Measurements from ENCODE around the gene DENND6B. TPM values are rescaled to one million over a fixed set of nuclear protein-coding genes. Genes with fewer than 3 reads are reported as not detected.

DENND6B gene
- total RNA-seq, 1 experiment from 2014 or later: 11.0 TPM

GRCh38 chr22:50311606-50312351 lies 15.0 kb downstream of the DENND6B start:
- no peak overlapping the region for H3K4me2 ChIP-seq (ENCODE audit: low read length)
- no peaks in the 10 kb centered on the region for H3K9me2 ChIP-seq (ENCODE audit: insufficient read depth)
- no peak for DNase-seq (ENCODE audit: low read depth, low spot score)
- peaks cover 2% of the 10 kb centered on the region; the same call in 1 of the 2 replicates for H3K79me2 ChIP-seq (ENCODE audit: insufficient read depth, low read length)
- H3K4me3 ChIP-seq (replicated peaks in 1 of 2; ENCODE audit: low read depth in 1 of 2, low read length in 2 of 2): no peak overlapping the region
- RAD21 ChIA-PET (ENCODE audit: low non-redundant PET in 1 of 2, low total read pairs in 2 of 2, uncharacterized antibody in 2 of 2, unreplicated experiment in 2 of 2): no interaction called here
- CTCF ChIA-PET: no interaction called here
- no peaks in the 10 kb centered on the region for H3K36me3 ChIP-seq (ENCODE audit: control insufficient read depth in 1 of 2, insufficient read depth in 2 of 2, low read length in 2 of 2)
- H3K27me3 ChIP-seq (ENCODE audit: insufficient read depth, low read length): no peaks in the 10 kb centered on the region
- no peaks in the 10 kb centered on the region for H4K20me1 ChIP-seq (ENCODE audit: insufficient read depth)
- H3K27ac ChIP-seq (ENCODE audit: low read depth, low read length): no peak overlapping the region
- H3K4me1 ChIP-seq (ENCODE audit: control insufficient read depth in 1 of 2, insufficient read depth in 2 of 2, low read length in 2 of 2): peaks cover 6 to 30% of the 10 kb centered on the region in 2 experiments; a peak in 3 of 4 replicates
- ATAC-seq: no peak
- no peak overlapping the region for H2AFZ ChIP-seq (ENCODE audit: low read depth, low read length, poor library complexity, severe bottlenecking)
- POLR2A ChIA-PET: no interaction called here
- no peak for TF ChIP-seq CEBPB (IDR thresholded peaks at IDR 0.05; ENCODE audit: low read depth)
- no peak for TF ChIP-seq ELF1 (IDR thresholded peaks at IDR 0.05; ENCODE audit: borderline replicate concordance, low read depth)
- no peak for TF ChIP-seq ATF3 (IDR thresholded peaks at IDR 0.05)
- no peak for TF ChIP-seq RAD21 (IDR thresholded peaks at IDR 0.05; ENCODE audit: low read depth)
- no peak for TF ChIP-seq REST (IDR thresholded peaks at IDR 0.05; ENCODE audit: low read depth)
- TF ChIP-seq CBX3 (IDR thresholded peaks at IDR 0.05; ENCODE audit: low read depth): no peak
- no peak for TF ChIP-seq EZH2phosphoT487 (IDR thresholded peaks at IDR 0.05; ENCODE audit: borderline replicate concordance)
- no peak for TF ChIP-seq POLR2A (IDR thresholded peaks at IDR 0.05; ENCODE audit: borderline replicate concordance, extremely low read depth, insufficient read depth, insufficient read length)
- TF ChIP-seq ZFX (IDR thresholded peaks at IDR 0.05): no peak
- no peak for TF ChIP-seq EZH2 (IDR thresholded peaks at IDR 0.05)
- no peak for TF ChIP-seq CTCF (IDR thresholded peaks at IDR 0.05 in 2 of 3, conservative IDR thresholded peaks at IDR 0.05 in 1 of 3; ENCODE audit: borderline replicate concordance in 1 of 3, insufficient read depth in 1 of 3, low read depth in 2 of 3, low read length in 2 of 3)
- no peak for TF ChIP-seq JUND (IDR thresholded peaks at IDR 0.05)
- TF ChIP-seq TCF7L2 (IDR thresholded peaks at IDR 0.05; ENCODE audit: borderline replicate concordance, extremely low read depth, insufficient read depth, insufficient read length): no peak
- no peak overlapping the region for H3K9ac ChIP-seq (ENCODE audit: low read length)
- no peaks in the 10 kb centered on the region for H3K9me3 ChIP-seq (ENCODE audit: control insufficient read depth in 1 of 2, insufficient read depth in 1 of 2, low read depth in 1 of 2, low read length in 2 of 2)
- intact Hi-C loops (cut with micrococcal nuclease): no loop called here
- no TSS peak for BruUV-seq (replicated peaks)
